Heart right ventricle (tissue), 16 donors: ENCODE measurements around the gene HBB. TPM values are rescaled to one million over a fixed set of nuclear protein-coding genes. Genes with fewer than 3 reads are reported as not detected.

Source experiments
- ATAC-seq, 8 donors: fragments of 200-7000 bp; cut with Tn5 transposase; one replicate each; pipeline ENCODE4 v1.9.1; 2020; ENCODE audit warnings: mild to moderate bottlenecking in 8 of 8, moderate library complexity in 8 of 8, moderate number of reproducible peaks in 1 of 8
- DNase-seq, 2 donors: peaks; one replicate each; pipeline ENCODE4 v3.0.0-alpha.2; 2020
- H3K27ac ChIP-seq, 10 donors: fragments of 200-600 bp; sonication (generic) in 2 of 10; one replicate each; pipeline versions ENCODE4 v1.5.0 to v1.8.0; 2020 to 2022; ENCODE audit warnings: mild to moderate bottlenecking in 3 of 10
- H3K27me3 ChIP-seq, 7 donors: fragments of 200-600 bp; one replicate each; pipeline ENCODE4 v1.8.0; 2021 to 2022; ENCODE audit warnings: mild to moderate bottlenecking in 2 of 7
- H3K36me3 ChIP-seq, 9 donors: fragments of 200-600 bp; sonication (generic) in 1 of 9; one replicate each; pipeline versions ENCODE4 v1.5.0 to v1.8.0; 2020 to 2022; ENCODE audit warnings: mild to moderate bottlenecking in 2 of 9
- H3K4me1 ChIP-seq, 9 donors: fragments of 200-600 bp; sonication (generic) in 1 of 9; one replicate each; pipeline versions ENCODE4 v1.5.0 to v1.8.0; 2020 to 2022; ENCODE audit warnings: mild to moderate bottlenecking in 4 of 9
- H3K4me3 ChIP-seq, 10 donors: fragments of 200-600 bp; sonication (generic) in 2 of 10; one replicate each; pipeline versions ENCODE4 v1.5.0 to v1.8.0; 2020 to 2022; ENCODE audit warnings: mild to moderate bottlenecking in 7 of 10, moderate library complexity in 2 of 10
- H3K9me3 ChIP-seq, 11 donors: fragments of 200-600 bp in 10 of 11; sonication (generic) in 2 of 11; one replicate each; pipeline versions ENCODE4 v1.5.0 to v1.8.0; 2013 to 2022; ENCODE audit warnings: mild to moderate bottlenecking in 2 of 11, control low read depth in 1 of 11, moderate library complexity in 1 of 11
- CTCF ChIP-seq, 9 donors: fragments of 200-600 bp; sonication (generic) in 2 of 9; IDR thresholded peaks; one replicate each; pipeline versions ENCODE4 v1.5.0 to v1.8.0; 2021 to 2022; ENCODE audit warnings: antibody characterized with exemption in 9 of 9, mild to moderate bottlenecking in 5 of 9, moderate library complexity in 1 of 9
- WGBS, 2 donors: extraction: QIAGEN DNeasy Blood & Tissue Kit; methylation state at CpG; one replicate each; pipeline ENCODE4 v1.1.7; 2013; ENCODE audit warnings: inconsistent platforms in 1 of 2; 5-methylcytosine and 5-hydroxymethylcytosine counted together
- intact Hi-C, 10 donors: fragments of 100-400 bp; cut with DNase I; formaldehyde crosslinking; loops; one replicate each; pipeline versions ENCODE4 v1.11.1 to v1.14.2; 2022
- polyA plus RNA-seq, 2 donors: library from polyadenylated mRNA; stranded (reverse); fragments of 200-250 nt; gene quantifications; one replicate each; pipeline ENCODE4 v1.2.3, GENCODE V29; 2013
- total RNA-seq, 10 donors: library from RNA; stranded (reverse); fragmentation: NEBNext Ultra II Directional in 3 of 10; extraction: Animal tissue kit (Norgen Biotek cat#: 25700) in 3 of 10; gene quantifications; one replicate each; pipeline versions ENCODE4 v1.2.1 to v1.2.4, GENCODE V29; 2021 to 2023
- donor health status: Arrhythmogenic right ventricular cardiomyopathy.
- donor health status: ischemic (EF 13 %, LVEDD 7.1; RV severe dilation, severe dysfunction).
- donor health status: healthy with polysubstance abuse.
- donor health status: DM: no; HTN: yes; CAD: no.
- donor health status: DM: no; HTN: no; CAD: no.
- donor health status: ischemic (EF 25% LVEDD 6.9; RV normal size, moderate dysfunction).
- donor health status: ischemic (EF 25% LVEDD 5.7; RV mildly dilated, moderate dysfunction).
- donor health status: healthy.
- donor health status: DM: yes; HTN: yes; CAD: no.
- donor health status: Ischemic cardiomyopathy.
- donor health status: ischemic (EF 35%, LVEDD 5.7; RV mildly dilated, moderate dysfunction).
- donor health status: nonischemic (EF 11% LVEDD 7.7; RV severe dilation, severe dysfunction).
- donor health status: DM: yes; HTN: yes; CAD: no.
- donor health status: PGD.
- donor health status: ischemic (EF 29% LVEDD 5.4; RV normal size, mild dysfunction).
- donor health status: nonischemic (EF 23%, LVEDD 6.1; RV moderate dilation, normal function).

The HBB gene
- total and polyA plus RNA-seq, 12 donors: 39.1 to 1,566 (median 273) TPM; not detected in 1

- H3K4me3 ChIP-seq: no peak overlapping the region
- H3K27me3 ChIP-seq: peaks cover 0 to 8% (median 0%) of the 10 kb centered on the region in 7 donors
- no peaks in the 10 kb centered on the region for H3K9me3 ChIP-seq
- TF ChIP-seq CTCF (IDR thresholded peaks at IDR 0.05): no peak
- no peaks in the 10 kb centered on the region for H3K36me3 ChIP-seq
- H3K27ac ChIP-seq: no peak overlapping the region
- H3K4me1 ChIP-seq: no peaks in the 10 kb centered on the region
- no peak for DNase-seq
- WGBS, 2 donors: 78 to 80% methylated on average over 1 of the region's 1 CpG
- intact Hi-C loops: no loop called here
- no peak for ATAC-seq
These were observed 13.2 kb upstream of the HBB start for GRCh38 chr11:5240056-5240455.

- H3K4me1 ChIP-seq: no peaks in the 10 kb centered on the region
- no peak overlapping the region for H3K4me3 ChIP-seq
- H3K36me3 ChIP-seq: no peaks in the 10 kb centered on the region
- ATAC-seq: no peak
- intact Hi-C loops: no loop called here
- H3K27me3 ChIP-seq: peaks cover 0 to 13% (median 0%) of the 10 kb centered on the region in 7 donors
- TF ChIP-seq CTCF (IDR thresholded peaks at IDR 0.05): no peak
- H3K27ac ChIP-seq: no peak overlapping the region
- DNase-seq: no peak
- no peaks in the 10 kb centered on the region for H3K9me3 ChIP-seq
These were observed 12.2 kb upstream of the HBB start for GRCh38 chr11:5239046-5239445.

GRCh38 chr11:5238486-5238885 lies 11.6 kb upstream of the HBB start:
- ATAC-seq: no peak
- H3K4me3 ChIP-seq: no peak overlapping the region

GRCh38 chr11:5237420-5237819 lies 10.5 kb upstream of the HBB start:
- Histone ChIP-seq H3K9me3 (no peaks in the 10 kb centered on the region), H3K36me3 (no peaks in the 10 kb centered on the region), H3K27me3 (peaks cover 0 to 22% (median 0%) of the 10 kb centered on the region in 7 donors), H3K4me3 (no peak overlapping the region), H3K4me1 (no peaks in the 10 kb centered on the region), H3K27ac (no peak overlapping the region)
- 79 to 87% methylated on average over 2 of the region's 2 CpGs for WGBS, 2 donors
- DNase-seq (no peak), ATAC-seq (no peak)
- intact Hi-C loops: no loop called here
- TF ChIP-seq CTCF (IDR thresholded peaks at IDR 0.05): no peak

More at GRCh38 chr11:5238486-5238885, 11.6 kb upstream of the HBB start:
- TF ChIP-seq CTCF (IDR thresholded peaks at IDR 0.05): no peak
- H3K36me3 ChIP-seq: no peaks in the 10 kb centered on the region
- intact Hi-C loops: no loop called here
- H3K4me1 ChIP-seq: no peaks in the 10 kb centered on the region
- 50 to 52% methylated on average over 2 of the region's 2 CpGs for WGBS, 2 donors
- DNase-seq: no peak
- no peaks in the 10 kb centered on the region for H3K9me3 ChIP-seq
- peaks cover 0 to 16% (median 0%) of the 10 kb centered on the region in 7 donors for H3K27me3 ChIP-seq
- H3K27ac ChIP-seq: no peak overlapping the region
